Germinal center (tissue), 1 donor: ENCODE data around the gene TBC1D21.
"Not testable (repeated sequence)": the region's sequence is repeated elsewhere in the genome, so short reads cannot be mapped to it uniquely, and the experiment has no call there.

Experiments used
- DNase-seq: peaks from one replicate; pipeline ENCODE4 v3.0.0; 2012; ENCODE audit warnings: mixed read lengths, low spot score

Gene TBC1D21

DNA sequence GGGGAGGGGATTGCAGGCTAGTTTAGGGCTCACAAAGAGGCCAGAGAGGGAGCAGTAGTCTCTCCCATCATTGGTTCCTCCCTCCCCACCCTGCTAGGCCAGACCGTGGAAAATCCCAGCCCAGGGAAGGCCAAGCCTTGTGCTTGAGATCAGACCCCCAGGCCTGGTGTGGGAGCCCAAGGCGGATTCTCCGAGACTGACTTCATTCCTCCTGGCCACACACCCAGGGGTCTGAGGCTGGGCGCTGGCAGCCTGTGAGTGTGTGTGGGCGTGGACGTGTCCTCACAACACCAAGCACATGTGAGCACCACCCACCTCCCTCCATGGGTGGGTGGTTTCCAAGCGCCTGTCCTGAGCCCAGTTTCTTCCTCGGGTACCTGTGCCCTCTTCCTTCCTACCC, 57.0 kb downstream of the TBC1D21 start:
- DNase-seq: no peak

GRCh38 chr15:73930790-73931281, 57.5 kb downstream of the TBC1D21 start:
- no peak for DNase-seq

- no peak for DNase-seq
Measured at GRCh38 chr15:73931441-73931840, 58.1 kb downstream of the TBC1D21 start.

- no peak for DNase-seq
Measured at GRCh38 chr15:73932381-73933191, 59.2 kb downstream of the TBC1D21 start.

GRCh38 chr15:73934281-73934680, 60.9 kb downstream of the TBC1D21 start:
- no peak for DNase-seq

- no peak for DNase-seq
Measured at GRCh38 chr15:73935547-73935946, 62.2 kb downstream of the TBC1D21 start.

DNA sequence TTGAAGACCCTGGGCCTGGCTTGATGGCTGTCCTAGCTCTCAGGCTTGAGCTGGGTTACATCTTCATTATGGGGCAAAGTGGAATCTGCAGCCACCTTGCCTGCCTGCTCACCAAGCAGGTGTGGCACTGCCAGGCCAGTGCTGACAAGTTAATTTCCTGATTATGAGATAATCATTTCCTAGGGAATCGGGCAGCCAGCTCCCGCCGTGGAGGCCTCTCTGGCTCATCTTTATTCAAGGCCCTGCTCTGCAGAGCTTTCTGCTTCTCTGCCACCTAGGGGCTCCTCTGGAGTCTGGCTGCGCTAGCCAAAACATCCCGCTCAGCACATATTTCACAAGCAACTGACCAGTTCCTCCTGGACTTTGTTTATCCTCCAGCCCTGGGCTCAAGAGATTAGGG, 62.8 kb downstream of the TBC1D21 start:
- DNase-seq: no peak

- no peak for DNase-seq
Measured at GRCh38 chr15:73936588-73937290, 63.4 kb downstream of the TBC1D21 start.

DNA sequence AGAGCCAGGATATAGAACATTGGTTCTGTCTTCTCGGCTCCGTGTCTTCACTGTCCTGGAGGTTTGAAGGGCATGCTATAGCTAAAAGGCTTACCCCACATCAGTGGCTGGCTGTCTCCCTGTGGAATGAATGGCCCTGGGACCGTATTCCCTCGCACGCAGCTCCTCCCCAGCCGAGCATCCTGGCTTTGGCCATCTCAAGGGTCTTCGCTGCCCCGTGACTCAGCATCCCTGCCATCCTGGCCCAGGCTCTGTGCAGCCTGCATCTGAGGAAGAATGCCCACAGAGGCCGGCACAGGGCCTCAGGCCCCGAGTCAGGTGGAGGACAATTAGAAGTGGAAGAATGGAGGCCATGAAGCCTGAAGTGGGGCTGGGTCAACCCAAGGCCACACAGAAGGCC, 63.9 kb downstream of the TBC1D21 start:
- no peak for DNase-seq

DNA sequence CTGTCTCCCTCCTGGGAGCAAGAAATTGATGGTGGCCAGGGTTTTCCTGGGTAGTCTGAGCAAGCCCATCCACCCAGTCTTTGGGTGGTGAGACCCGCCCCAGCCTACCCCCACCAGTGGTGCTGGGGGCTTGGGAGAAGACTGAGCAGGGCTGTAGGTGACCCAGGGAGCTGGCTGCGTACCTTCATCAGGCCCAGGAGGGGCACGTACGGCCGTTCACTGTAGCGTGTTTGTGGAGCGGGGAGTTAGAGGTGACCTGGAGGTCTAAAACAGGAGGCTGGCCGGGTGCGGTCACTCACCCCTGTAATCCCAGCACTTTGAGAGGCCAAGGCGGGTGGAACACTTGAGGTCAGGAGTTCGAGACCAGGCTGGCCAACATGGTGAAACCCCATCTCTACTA, 64.4 kb downstream of the TBC1D21 start:
- DNase-seq: no peak

GRCh38 chr15:73938516-73938915, 65.2 kb downstream of the TBC1D21 start:
- not testable (repeated sequence) for DNase-seq
